Endothelial cell of umbilical vein (primary cell): Measurements from ENCODE around the gene TACR1. TPM values are rescaled to one million over a fixed set of nuclear protein-coding genes. Genes with fewer than 3 reads are reported as not detected.

Source experiments
- BruUV-seq: library from RNA; stranded (reverse); fragments of 400-500 nt; replicated peaks from 2 replicates; lab custom pipeline; 2021; lab: Mats Ljungman, UMichigan
- CTCF ChIA-PET: fragments of 300-600, 350-600 bp; sonication (Branson Sonifier 250); formaldehyde crosslinking; loops from one replicate; lab custom pipeline; 2021; ENCODE audit warnings: antibody characterized with exemption, inconsistent platforms; lab: Charles Lee
- POLR2A ChIA-PET: fragments of 300-600, 350-600 bp; sonication (Branson Sonifier 250); formaldehyde crosslinking; loops from one replicate; lab custom pipeline; 2021; ENCODE audit warnings: antibody characterized with exemption, inconsistent platforms; lab: Charles Lee
- DNase-seq: peaks from one replicate; pipeline ENCODE4 v3.0.0-alpha.2; 2011; ENCODE audit warnings: low read depth, low spot score
- FAIRE-seq: peaks from 2 replicates; lab custom pipeline; 2011; peaks lifted over from hg19 to GRCh38; lab: Jason Lieb, UNC
- H2AFZ ChIP-seq: 2 replicates; pipeline ENCODE4 v1.6.0; 2012; ENCODE audit warnings: low read depth, low read length, control low read depth, inconsistent platforms
- H3K27ac ChIP-seq: 2 replicates; pipeline ENCODE4 v1.5.1; 2011; ENCODE audit warnings: low read depth, mild to moderate bottlenecking, control low read depth, low read length, moderate library complexity; ENCODE audit not compliant: insufficient read depth
- H3K27me3 ChIP-seq, 2 experiments: 2 replicates each; pipeline versions ENCODE4 v1.6.0 to v1.6.1; 2011; ENCODE audit warnings: low read length in 2 of 2, mixed read lengths in 1 of 2; ENCODE audit not compliant: control insufficient read depth in 2 of 2, insufficient read depth in 2 of 2
- H3K36me3 ChIP-seq, 2 experiments: 2 replicates in 1 of 2; 3 replicates in 1 of 2; pipeline ENCODE4 v1.5.1; 2011; ENCODE audit warnings: low read length in 2 of 2, mild to moderate bottlenecking in 1 of 2, moderate library complexity in 1 of 2; ENCODE audit not compliant: control insufficient read depth in 2 of 2, insufficient read depth in 2 of 2; ENCODE audit errors: extremely low read depth in 1 of 2
- H3K4me1 ChIP-seq: 3 replicates; pipeline ENCODE4 v1.5.1; 2011; ENCODE audit warnings: mild to moderate bottlenecking, low read length; ENCODE audit not compliant: control insufficient read depth, insufficient read depth; ENCODE audit errors: extremely low read depth
- H3K4me2 ChIP-seq: 2 replicates; pipeline ENCODE4 v1.6.1; 2011; ENCODE audit warnings: low read length, control low read depth, mixed read lengths; ENCODE audit not compliant: insufficient read depth
- H3K4me3 ChIP-seq, 3 experiments: fragments of 200-600 bp in 1 of 3; sonication (generic), shearing (Covaris generic) in 1 of 3; replicated peaks in 1 of 3; 2 replicates each; pipeline ENCODE4 v1.5.1; 2011 to 2016; ENCODE audit warnings: control low read depth in 3 of 3, low read length in 3 of 3, mild to moderate bottlenecking in 2 of 3, inconsistent platforms in 1 of 3, low read depth in 1 of 3, moderate library complexity in 1 of 3; ENCODE audit not compliant: insufficient read depth in 1 of 3
- H3K79me2 ChIP-seq: 2 replicates; pipeline ENCODE4 v1.6.0; 2012; ENCODE audit warnings: low read length, inconsistent platforms; ENCODE audit not compliant: control insufficient read depth, insufficient read depth
- H3K9ac ChIP-seq: replicated peaks from 2 replicates; pipeline ENCODE3; 2011; ENCODE audit warnings: low read length, control low read depth; ENCODE audit not compliant: insufficient read depth; ENCODE audit errors: extremely low read depth
- H3K9me1 ChIP-seq: replicated peaks from 3 replicates; pipeline ENCODE4 v1.6.0; 2011; ENCODE audit warnings: mild to moderate bottlenecking, low read length; ENCODE audit not compliant: control insufficient read depth, insufficient read depth; ENCODE audit errors: extremely low read depth
- H3K9me3 ChIP-seq: replicated peaks from 2 replicates; pipeline ENCODE4 v1.5.1; 2012; ENCODE audit warnings: low read length, inconsistent platforms; ENCODE audit not compliant: control insufficient read depth, insufficient read depth
- H4K20me1 ChIP-seq: replicated peaks from 2 replicates; pipeline ENCODE3; 2011; ENCODE audit warnings: mild to moderate bottlenecking, low read length; ENCODE audit not compliant: control insufficient read depth, insufficient read depth; ENCODE audit errors: extremely low read depth
- EZH2 ChIP-seq: IDR thresholded peaks from 2 replicates; pipeline ENCODE4 v1.6.1; 2012; ENCODE audit warnings: borderline replicate concordance, low read depth, mild to moderate bottlenecking, moderate library complexity, low read length, inconsistent platforms; ENCODE audit not compliant: severe bottlenecking
- FOS ChIP-seq: IDR thresholded peaks from 2 replicates; pipeline ENCODE4 v1.6.1; 2011; ENCODE audit warnings: mild to moderate bottlenecking, low read length, moderate library complexity, borderline replicate concordance; ENCODE audit not compliant: insufficient read depth
- GATA2 ChIP-seq: IDR thresholded peaks from 2 replicates; pipeline ENCODE4 v1.7.0; 2011; ENCODE audit warnings: low read depth, mild to moderate bottlenecking, moderate library complexity, mixed read lengths, low read length; ENCODE audit not compliant: insufficient read length, insufficient read depth
- JUN ChIP-seq: IDR thresholded peaks from 2 replicates; pipeline ENCODE4 v1.6.1; 2011; ENCODE audit warnings: borderline replicate concordance, low read depth; ENCODE audit not compliant: insufficient read length, insufficient read depth
- MYC ChIP-seq: IDR thresholded peaks from one replicate; pipeline ENCODE4 v1.6.1; 2011; ENCODE audit warnings: mild to moderate bottlenecking, low read depth, low read length
- POLR2A ChIP-seq: IDR thresholded peaks from 2 replicates; pipeline ENCODE4 v1.6.1; 2012; ENCODE audit warnings: low read depth, mild to moderate bottlenecking, control low read depth, low read length
- POLR2AphosphoS5 ChIP-seq: IDR thresholded peaks from 2 replicates; pipeline ENCODE4 v1.6.1; 2012; ENCODE audit warnings: low read depth, mild to moderate bottlenecking, control low read depth, low read length, moderate library complexity; ENCODE audit not compliant: insufficient read depth
- dilution Hi-C: fragments of 300-500 bp; cut with MboI; formaldehyde crosslinking; loops from one replicate; pipeline ENCODE4 v1.15.0; 2019; ENCODE audit warnings: low sequenced_read_pairs; ENCODE audit not compliant: extremely low pct_ligation_motif_present
- intact Hi-C: fragments of 100-400 bp; cut with micrococcal nuclease; formaldehyde crosslinking; loops from one replicate; pipeline ENCODE4 v1.10.0; 2022
- polyA plus RNA-seq, 4 experiments: library from polyadenylated mRNA; depleted of rRNA in 3 of 4; stranded (reverse) in 3 of 4; unstranded in 1 of 4; fragments of >200 nt; gene quantifications; 2 replicates each; pipeline versions ENCODE4 v1.2.1 to v1.2.3, GENCODE V29; 2011 to 2012; ENCODE audit warnings: missing spikeins in 1 of 4
- total RNA-seq: library from RNA; stranded (reverse); gene quantifications from 2 replicates; pipeline ENCODE4 v1.2.3, GENCODE V29; 2021
- TF ChIP-seq, protein P1 (sequence below): IDR thresholded peaks from 2 replicates; pipeline ENCODE4 v1.6.1; 2011; ENCODE audit not compliant: insufficient read depth, insufficient read length
- TF ChIP-seq, protein P2 (sequence below), 2 donors: IDR thresholded peaks; 1 replicate in 1 of 2; 2 replicates in 1 of 2; pipeline ENCODE4 v1.5.1; 2011; ENCODE audit warnings: low read length in 2 of 2, mild to moderate bottlenecking in 2 of 2, moderate library complexity in 2 of 2, control low read depth in 1 of 2, inconsistent platforms in 1 of 2, low read depth in 1 of 2; ENCODE audit not compliant: insufficient read depth in 1 of 2; ENCODE audit errors: extremely low read depth in 1 of 2

TACR1 gene
- total and polyA plus RNA-seq, 2 donors (not counting 3 experiments of a cell fraction or from before 2014, with no cell fraction given) = not detected

DNA sequence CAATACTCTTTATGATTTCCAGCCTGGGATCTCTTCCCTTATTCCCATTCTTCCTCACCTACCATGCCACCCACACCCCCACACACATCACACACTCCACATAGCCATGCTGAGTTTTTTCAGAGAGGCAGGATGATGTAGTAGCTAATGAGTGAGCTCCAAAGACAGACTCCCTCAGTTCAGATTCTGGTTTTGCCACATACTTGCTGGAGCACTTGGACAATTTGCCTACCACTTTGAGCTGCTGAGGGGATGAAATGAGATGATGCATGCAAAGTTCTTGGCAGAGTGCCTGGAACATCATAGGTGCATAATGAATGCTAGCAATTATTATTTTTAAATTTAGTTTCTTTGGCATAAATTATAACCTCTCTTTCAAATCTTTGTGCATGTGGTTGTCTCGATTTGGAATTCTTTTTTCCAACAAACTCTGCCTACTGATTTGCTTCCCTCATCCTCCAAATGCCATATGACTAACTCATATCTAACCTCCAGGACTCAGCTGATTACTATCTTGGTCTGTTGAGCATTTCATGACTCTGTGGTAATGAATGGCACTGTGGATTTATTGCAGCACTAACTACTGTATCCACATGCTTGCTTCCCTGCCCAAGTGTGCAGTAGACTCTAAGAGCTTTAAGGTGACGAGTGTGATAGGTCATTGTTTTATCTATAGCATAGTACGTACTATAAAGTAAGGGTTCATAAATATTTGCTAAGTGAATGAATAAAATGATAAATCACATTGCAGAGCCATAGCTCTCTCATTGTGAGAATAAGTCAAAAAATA lies 99.1 kb downstream of the TACR1 start:
- H3K9me1 ChIP-seq = no peaks in the 10 kb centered on the region
- H3K79me2 ChIP-seq = no peaks in the 10 kb centered on the region
- H3K4me1 ChIP-seq = no peaks in the 10 kb centered on the region
- H3K36me3 ChIP-seq = no peaks in the 10 kb centered on the region
- TF ChIP-seq POLR2AphosphoS5 (no peak), FOS (no peak), GATA2 (no peak), JUN (no peak), EZH2 (no peak), MYC (no peak), POLR2A (no peak)
- TF ChIP-seq, protein P1, sequence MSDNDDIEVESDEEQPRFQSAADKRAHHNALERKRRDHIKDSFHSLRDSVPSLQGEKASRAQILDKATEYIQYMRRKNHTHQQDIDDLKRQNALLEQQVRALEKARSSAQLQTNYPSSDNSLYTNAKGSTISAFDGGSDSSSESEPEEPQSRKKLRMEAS = no peak
- TF ChIP-seq, protein P2, sequence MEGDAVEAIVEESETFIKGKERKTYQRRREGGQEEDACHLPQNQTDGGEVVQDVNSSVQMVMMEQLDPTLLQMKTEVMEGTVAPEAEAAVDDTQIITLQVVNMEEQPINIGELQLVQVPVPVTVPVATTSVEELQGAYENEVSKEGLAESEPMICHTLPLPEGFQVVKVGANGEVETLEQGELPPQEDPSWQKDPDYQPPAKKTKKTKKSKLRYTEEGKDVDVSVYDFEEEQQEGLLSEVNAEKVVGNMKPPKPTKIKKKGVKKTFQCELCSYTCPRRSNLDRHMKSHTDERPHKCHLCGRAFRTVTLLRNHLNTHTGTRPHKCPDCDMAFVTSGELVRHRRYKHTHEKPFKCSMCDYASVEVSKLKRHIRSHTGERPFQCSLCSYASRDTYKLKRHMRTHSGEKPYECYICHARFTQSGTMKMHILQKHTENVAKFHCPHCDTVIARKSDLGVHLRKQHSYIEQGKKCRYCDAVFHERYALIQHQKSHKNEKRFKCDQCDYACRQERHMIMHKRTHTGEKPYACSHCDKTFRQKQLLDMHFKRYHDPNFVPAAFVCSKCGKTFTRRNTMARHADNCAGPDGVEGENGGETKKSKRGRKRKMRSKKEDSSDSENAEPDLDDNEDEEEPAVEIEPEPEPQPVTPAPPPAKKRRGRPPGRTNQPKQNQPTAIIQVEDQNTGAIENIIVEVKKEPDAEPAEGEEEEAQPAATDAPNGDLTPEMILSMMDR (IDR thresholded peaks at IDR 0.05; ENCODE audit: extremely low read depth in 1 of 2, insufficient read depth in 1 of 2, low read depth in 1 of 2, low read length in 2 of 2) = no peak
- no peaks in the 10 kb centered on the region for H3K9me3 ChIP-seq
- intact Hi-C loops = no loop called here
- no peak overlapping the region for H3K4me2 ChIP-seq
- no peak overlapping the region for H3K27ac ChIP-seq
- no peaks in the 10 kb centered on the region for H3K27me3 ChIP-seq
- no peak overlapping the region for H3K4me3 ChIP-seq
- no TSS peak for BruUV-seq
- no peak overlapping the region for H3K9ac ChIP-seq
- H4K20me1 ChIP-seq = no peaks in the 10 kb centered on the region
- POLR2A ChIA-PET = no interaction called here
- DNase-seq = no peak
- FAIRE-seq = no peak
- dilution Hi-C loops = no loop called here
- CTCF ChIA-PET = interaction anchor here (1.0 kb wide), 1 partner anchor 9 kb away, joined by 3 read pairs; no protein-coding TSS in a partner anchor
- H2AFZ ChIP-seq = no peak overlapping the region
